GM12878 (cell line): ENCODE measurements around the gene RNF183. TPM values are rescaled to one million over a fixed set of nuclear protein-coding genes. Genes with fewer than 3 reads are reported as not detected.

Experiments used
- ATAC-seq: fragments of 200-7000 bp; cut with Tn5 transposase; 3 replicates; pipeline ENCODE4 v1.9.1; 2020; ENCODE audit warnings: mild to moderate bottlenecking, moderate library complexity
- BruUV-seq: library from RNA; stranded (reverse); fragments of 400-500 nt; replicated peaks from 2 replicates; lab custom pipeline; 2021; lab: Mats Ljungman, UMichigan
- CTCF ChIA-PET: fragments of 300-600 bp; sonication (Branson Sonifier 250); formaldehyde crosslinking; extraction: SDS; loops from one replicate; lab custom pipeline; 2021; ENCODE audit warnings: inconsistent platforms; lab: Yijun Ruan, JAX
- POLR2A ChIA-PET: fragments of 350-600 bp; formaldehyde crosslinking; extraction: SDS; loops from one replicate; lab custom pipeline; 2021; ENCODE audit warnings: inconsistent platforms; lab: Charles Lee
- RAD21 ChIA-PET: fragments of 300-600 bp; sonication (Branson Sonifier 250); formaldehyde crosslinking; loops from one replicate; lab custom pipeline; 2023; ENCODE audit warnings: antibody characterized with exemption; ENCODE audit not compliant: unreplicated experiment; lab: Charles Lee
- SMC1A ChIA-PET: fragments of 300-600 bp; sonication (Branson Sonifier 250); formaldehyde crosslinking; loops from one replicate; lab custom pipeline; 2023; ENCODE audit not compliant: unreplicated experiment, uncharacterized antibody; lab: Charles Lee
- DNase-seq: peaks from one replicate; pipeline ENCODE4 v3.0.0-alpha.2; 2011; ENCODE audit warnings: low read depth, low spot score
- FAIRE-seq: peaks from 3 replicates; lab custom pipeline; 2011; peaks lifted over from hg19 to GRCh38; lab: Jason Lieb, UNC
- H2AFZ ChIP-seq: 2 replicates; pipeline ENCODE4 v1.6.0; 2011; ENCODE audit warnings: low read depth, low read length, control low read depth; ENCODE audit not compliant: control insufficient read depth
- H3K27ac ChIP-seq: 2 replicates; pipeline ENCODE4 v1.5.1; 2011; ENCODE audit warnings: control low read depth; ENCODE audit not compliant: control insufficient read depth, insufficient read depth
- H3K27me3 ChIP-seq, 2 experiments: replicated peaks in 1 of 2; 2 replicates each; pipeline versions ENCODE4 v1.6.0 to v1.6.1; 2011; ENCODE audit warnings: low read length in 1 of 2; ENCODE audit not compliant: control insufficient read depth in 2 of 2, insufficient read depth in 2 of 2
- H3K36me3 ChIP-seq, 2 experiments: 2 replicates each; pipeline ENCODE4 v1.5.1; 2011; ENCODE audit warnings: low read length in 1 of 2; ENCODE audit not compliant: control insufficient read depth in 2 of 2, insufficient read depth in 2 of 2
- H3K4me1 ChIP-seq: 2 replicates; pipeline ENCODE4 v1.6.1; 2011; ENCODE audit warnings: mild to moderate bottlenecking, low read length, moderate library complexity, mixed read lengths; ENCODE audit not compliant: control insufficient read depth, insufficient read depth
- H3K4me2 ChIP-seq: 2 replicates; pipeline ENCODE4 v1.6.0; 2011; ENCODE audit warnings: control low read depth; ENCODE audit not compliant: control insufficient read depth, insufficient read depth
- H3K4me3 ChIP-seq: fragments of 200-600 bp; sonication (generic); 2 replicates; pipeline ENCODE4 v1.5.1; 2016
- H3K79me2 ChIP-seq: 2 replicates; pipeline ENCODE4 v1.6.0; 2011; ENCODE audit warnings: low read length; ENCODE audit not compliant: control insufficient read depth, insufficient read depth
- H3K9ac ChIP-seq: 2 replicates; pipeline ENCODE4 v1.8.0; 2011; ENCODE audit warnings: low read length, control low read depth, mixed read lengths; ENCODE audit not compliant: control insufficient read depth, insufficient read depth
- H3K9me3 ChIP-seq: replicated peaks from 3 replicates; pipeline ENCODE4 v1.5.1; 2011; ENCODE audit warnings: mild to moderate bottlenecking, low read length; ENCODE audit not compliant: control insufficient read depth, insufficient read depth
- H4K20me1 ChIP-seq: 2 replicates; pipeline ENCODE4 v1.6.0; 2011; ENCODE audit not compliant: control insufficient read depth, insufficient read depth
- ATF2 ChIP-seq: IDR thresholded peaks from 2 replicates; pipeline ENCODE4 v1.6.1; 2012; ENCODE audit warnings: low read length, inconsistent platforms
- CEBPZ ChIP-seq: fragments of 150-350 bp; IDR thresholded peaks from 2 replicates; pipeline ENCODE4 v1.6.1; 2016; ENCODE audit warnings: low read depth, low read length
- E2F8 ChIP-seq: fragments of 450-650 bp; IDR thresholded peaks from 2 replicates; pipeline ENCODE4 v1.6.1; 2018; ENCODE audit warnings: mild to moderate bottlenecking, low read depth, moderate library complexity; ENCODE audit not compliant: partially characterized antibody
- FOS ChIP-seq: IDR thresholded peaks from 3 replicates; pipeline ENCODE4 v1.6.1; 2011; ENCODE audit warnings: borderline replicate concordance; ENCODE audit not compliant: insufficient read length; ENCODE audit errors: extremely low read depth
- NFXL1 ChIP-seq: fragments of 450-650 bp; IDR thresholded peaks from 2 replicates; pipeline ENCODE4 v1.6.1; 2017; ENCODE audit warnings: antibody characterized with exemption, mild to moderate bottlenecking, borderline replicate concordance
- PKNOX1 ChIP-seq: fragments of 450-650 bp; IDR thresholded peaks from 2 replicates; pipeline ENCODE4 v1.6.1; 2016; ENCODE audit warnings: mild to moderate bottlenecking
- ZNF384 ChIP-seq: IDR thresholded peaks from 2 replicates; pipeline ENCODE4 v1.6.1; 2012; ENCODE audit warnings: low read depth, mild to moderate bottlenecking, low read length, improper control_type of control experiment, borderline replicate concordance
- ZNF687 ChIP-seq: fragments of 450-650 bp; IDR thresholded peaks from 2 replicates; pipeline ENCODE4 v1.6.1; 2017; ENCODE audit warnings: mild to moderate bottlenecking, moderate library complexity
- WGBS: methylation state at CpG from one replicate; pipeline ENCODE4 v1.1.6; 2016; ENCODE audit warnings: low lambda C conversion rate; ENCODE audit not compliant: insufficient replicate concordance, insufficient coverage; ENCODE audit errors: missing lambda C conversion rate; 5-methylcytosine and 5-hydroxymethylcytosine counted together
- in situ Hi-C: fragments of 300-500 bp; cut with MboI; formaldehyde crosslinking; loops from 9 replicates; pipeline ENCODE4 v1.14.3; 2018; ENCODE audit warnings: mixed read lengths
- intact Hi-C: fragments of 100-400 bp; cut with micrococcal nuclease; formaldehyde crosslinking; loops from one replicate; pipeline ENCODE4 v1.14.2; 2022; ENCODE audit not compliant: unreplicated experiment
- polyA plus RNA-seq, 11 experiments: library from polyadenylated mRNA; depleted of rRNA in 4 of 11; unstranded in 6 of 11; stranded (reverse) in 5 of 11; fragments of >200 nt; fragmentation: Nextera tagmentation in 4 of 11; fragmentation: Illumina TruSeq in 1 of 11; extraction: Ambion mirVana in 4 of 11; extraction: Trizol in 1 of 11; gene quantifications; 1 replicate in 1 of 11; 2 replicates in 10 of 11; pipeline versions ENCODE4 v1.2.1 to v1.2.3, GENCODE V29; 2011 to 2016; ENCODE audit warnings: inconsistent platforms in 2 of 11, missing spikeins in 2 of 11, low read depth in 1 of 11
- total RNA-seq, 4 experiments: library from RNA; depleted of rRNA in 3 of 4; stranded (reverse); fragments of >200 nt in 3 of 4; fragmentation: Illumina TruSeq in 1 of 4; extraction: Trizol in 1 of 4; gene quantifications; 2 replicates each; pipeline versions ENCODE4 v1.2.1 to v1.2.3, GENCODE V29; 2013 to 2021

The RNF183 gene
- total and polyA plus RNA-seq, 10 of the 15 experiments (the other 5 are each of a cell fraction or from before 2014, with no cell fraction given), result 0.03 to 0.26 (median 0.07) TPM; not detected in 6

GRCh38 chr9:113320051-113320450 is 16.9 kb upstream of the RNF183 start:
- no peak for FAIRE-seq
- Histone ChIP-seq H3K4me1 (no peaks in the 10 kb centered on the region), H3K9ac (no peak overlapping the region), H4K20me1 (no peaks in the 10 kb centered on the region; the same call in 1 of the 2 replicates), H3K9me3 (no peaks in the 10 kb centered on the region), H3K4me3 (no peak overlapping the region), H3K79me2 (no peaks in the 10 kb centered on the region), H3K27ac (no peak overlapping the region), H3K4me2 (no peak overlapping the region), H2AFZ (no peak overlapping the region), H3K27me3 (peaks cover 0 to 3% of the 10 kb centered on the region in 2 experiments; a peak in 1 of 4 replicates), H3K36me3 (no peaks in the 10 kb centered on the region)
- ATAC-seq, result no peak
- BruUV-seq, result no TSS peak
- SMC1A ChIA-PET, result interaction anchor here (1.2 to 1.7 kb wide), 2 partner anchors 10 to 126 kb away, joined by 3 to 5 read pairs; no protein-coding TSS in a partner anchor
- DNase-seq, result no peak
- RAD21 ChIA-PET, result interaction anchor here (1.7 kb wide), 1 partner anchor 20 kb away, joined by 4 read pairs; the partner anchor contains the start of gene WDR31
- CTCF ChIA-PET, result interaction anchor here (0.6 to 1.2 kb wide), 2 partner anchors 11 to 29 kb away, joined by 3 read pairs; partner anchors contain the start of gene BSPRY
- intact Hi-C loops (no loop called here), in situ Hi-C loops (no loop called here)
- POLR2A ChIA-PET, result interaction anchor here (0.7 kb wide), 1 partner anchor 10 kb away, joined by 3 read pairs; no protein-coding TSS in a partner anchor
- WGBS, result 49% methylated on average over 3 of the region's 3 CpGs
- TF ChIP-seq ZNF384 (no peak), NFXL1 (no peak), FOS (no peak), CEBPZ (no peak), E2F8 (no peak), ZNF687 (no peak), PKNOX1 (no peak), ATF2 (no peak)
